Keratinocyte (primary cell): ENCODE results near the gene TPGS2.

Experiments used
- CTCF ChIP-seq, 3 experiments: IDR thresholded peaks in 1 of 3; conservative IDR thresholded peaks in 1 of 3; optimal IDR thresholded peaks in 1 of 3; 2 replicates in 2 of 3; 3 replicates in 1 of 3; pipeline versions ENCODE3 to v1.5.1; 2011; ENCODE audit warnings: low read length in 3 of 3, mild to moderate bottlenecking in 3 of 3, moderate library complexity in 2 of 3, control low read depth in 1 of 3, inconsistent platforms in 1 of 3; ENCODE audit not compliant: insufficient read depth in 2 of 3; ENCODE audit errors: extremely low read depth in 1 of 3
- EZH2 ChIP-seq: IDR thresholded peaks from one replicate; pipeline ENCODE4 v1.6.1; 2012; ENCODE audit warnings: inconsistent platforms, mild to moderate bottlenecking, low read length, moderate library complexity

- TF ChIP-seq CTCF (optimal IDR thresholded peaks at IDR 0.05 in 1 of 3, IDR thresholded peaks at IDR 0.05 in 1 of 3, conservative IDR thresholded peaks at IDR 0.05 in 1 of 3; ENCODE audit: extremely low read depth in 1 of 3, insufficient read depth in 2 of 3, low read length in 3 of 3) (no peak), EZH2 (no peak)
These were observed 52.2 kb downstream of the TPGS2 start for GRCh38 chr18:36776650-36777049.
